ENCODE data around the gene TRAF3. TPM values are rescaled to one million over a fixed set of nuclear protein-coding genes. Genes with fewer than 3 reads are reported as not detected.

TRAF3 gene
- total and polyA plus RNA-seq, 2 donors, result 8.8 to 12.4 TPM

DNA sequence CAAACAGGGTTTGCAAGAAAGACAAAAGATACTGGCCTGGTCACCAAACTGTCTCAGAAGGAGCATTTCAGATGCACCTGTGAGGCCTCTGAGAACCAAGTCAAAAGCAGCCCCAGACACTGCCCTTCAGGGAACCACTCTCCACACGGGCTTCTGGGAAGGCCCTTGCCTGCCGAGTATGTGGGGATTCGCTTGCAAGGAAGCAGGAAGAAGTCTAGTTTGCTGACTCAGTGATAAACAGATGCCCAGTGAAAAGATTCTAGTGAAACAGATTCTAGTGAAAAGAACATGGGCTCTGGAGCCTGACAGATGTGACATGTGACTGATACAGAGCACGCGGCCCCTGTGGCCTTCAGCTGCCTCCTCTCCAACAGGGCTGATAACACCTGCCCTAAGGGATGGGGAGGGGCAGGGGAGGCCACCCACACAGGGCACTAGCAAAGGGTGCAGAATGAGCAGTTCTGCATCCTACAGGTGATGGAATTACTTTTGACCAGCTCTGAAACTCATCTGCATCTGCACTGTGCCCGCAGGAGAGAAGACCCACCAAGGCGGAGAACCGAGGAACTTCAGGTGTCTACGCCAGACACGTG is 164.3 kb downstream of the TRAF3 start:
- H3K36me3 ChIP-seq (ENCODE audit: insufficient read depth), result peaks cover 5% of the 10 kb centered on the region
- DNase-seq (ENCODE audit: extremely low spot score), result no peak
- WGBS, result 83% methylated on average over 10 of the region's 10 CpGs
- no peak overlapping the region for H3K4me3 ChIP-seq (ENCODE audit: low read depth, low read length)
- no peaks in the 10 kb centered on the region for H3K4me1 ChIP-seq (ENCODE audit: insufficient read depth)
- H3K27ac ChIP-seq (ENCODE audit: low read depth), result no peak overlapping the region

DNA sequence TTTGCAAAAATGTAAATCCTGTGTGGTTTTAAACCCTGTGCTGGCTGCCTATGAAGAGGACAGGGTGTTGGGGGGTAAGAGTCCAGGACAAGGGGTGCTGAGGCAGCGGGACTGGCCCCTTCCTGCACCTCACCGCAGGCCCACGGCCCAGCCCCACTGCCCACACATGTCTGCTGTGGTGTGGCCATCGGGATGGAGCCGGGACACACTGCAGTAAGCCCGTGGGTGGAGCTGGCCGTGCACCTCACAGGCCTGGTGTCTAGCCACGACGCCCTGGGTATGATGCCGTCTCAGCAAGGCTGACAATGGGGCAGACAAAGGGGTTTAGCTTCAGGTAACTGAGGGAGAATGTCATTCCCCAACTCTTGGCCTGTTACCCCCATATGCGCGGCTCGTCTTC is 164.8 kb downstream of the TRAF3 start:
- Histone ChIP-seq H3K4me1 (ENCODE audit: insufficient read depth) (no peaks in the 10 kb centered on the region), H3K36me3 (ENCODE audit: insufficient read depth) (peaks cover 5% of the 10 kb centered on the region), H3K27ac (ENCODE audit: low read depth) (no peak overlapping the region), H3K4me3 (ENCODE audit: low read depth, low read length) (no peak overlapping the region)
- DNase-seq (ENCODE audit: extremely low spot score), result no peak
- WGBS, result 89% methylated on average over 13 of the region's 13 CpGs

DNA sequence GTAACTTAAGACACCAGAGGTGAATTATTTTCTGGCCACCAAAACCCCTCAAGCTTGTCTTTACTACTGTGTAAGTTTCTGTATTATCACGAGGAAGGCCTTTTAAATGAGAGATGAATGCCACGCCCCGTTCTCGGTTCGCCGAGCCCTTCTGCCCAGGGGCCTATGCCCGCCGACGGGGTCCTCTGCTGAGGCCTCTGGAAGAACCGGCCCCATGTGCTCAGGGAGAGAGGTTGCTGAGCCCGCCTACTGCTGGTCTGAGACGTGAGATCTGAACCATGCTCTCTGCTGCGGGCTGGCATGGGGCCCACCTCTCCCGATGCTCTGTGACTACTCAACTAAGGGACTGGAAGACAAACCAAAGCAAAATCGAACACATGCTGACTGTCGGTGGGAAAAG is 166.2 kb downstream of the TRAF3 start:
- no peak overlapping the region for H3K4me3 ChIP-seq (ENCODE audit: low read depth, low read length)
- H3K36me3 ChIP-seq (ENCODE audit: insufficient read depth), result peaks cover 9% of the 10 kb centered on the region
- H3K27ac ChIP-seq (ENCODE audit: low read depth), result no peak overlapping the region
- DNase-seq (ENCODE audit: extremely low spot score), result no peak
- H3K4me1 ChIP-seq (ENCODE audit: insufficient read depth), result no peaks in the 10 kb centered on the region
- 90% methylated on average over 16 of the region's 16 CpGs for WGBS

DNA sequence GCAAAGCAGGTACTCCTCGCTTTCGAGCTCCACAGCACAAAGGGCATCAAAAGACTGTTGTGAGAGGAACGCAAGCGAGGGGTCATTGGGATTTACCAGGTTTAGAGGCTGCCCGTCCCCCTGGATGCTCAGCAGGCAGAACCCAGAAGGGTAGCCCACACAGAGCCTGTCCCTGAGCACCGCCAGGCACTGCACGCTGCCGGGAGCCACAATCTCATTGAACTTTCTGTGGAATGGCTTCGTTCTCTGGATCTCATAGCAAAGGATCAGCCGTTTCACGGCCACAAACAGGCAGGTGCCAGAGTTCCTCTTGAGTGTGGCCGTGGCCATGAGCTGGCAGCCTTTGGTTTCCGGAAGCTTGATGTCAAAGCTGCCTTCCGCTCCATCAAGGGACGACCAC is 166.7 kb downstream of the TRAF3 start:
- no peak for DNase-seq (ENCODE audit: extremely low spot score)
- Histone ChIP-seq H3K36me3 (ENCODE audit: insufficient read depth) (peaks cover 9% of the 10 kb centered on the region), H3K4me1 (ENCODE audit: insufficient read depth) (no peaks in the 10 kb centered on the region), H3K4me3 (ENCODE audit: low read depth, low read length) (no peak overlapping the region), H3K27ac (ENCODE audit: low read depth) (no peak overlapping the region)
- 95% methylated on average over 15 of the region's 15 CpGs for WGBS

DNA sequence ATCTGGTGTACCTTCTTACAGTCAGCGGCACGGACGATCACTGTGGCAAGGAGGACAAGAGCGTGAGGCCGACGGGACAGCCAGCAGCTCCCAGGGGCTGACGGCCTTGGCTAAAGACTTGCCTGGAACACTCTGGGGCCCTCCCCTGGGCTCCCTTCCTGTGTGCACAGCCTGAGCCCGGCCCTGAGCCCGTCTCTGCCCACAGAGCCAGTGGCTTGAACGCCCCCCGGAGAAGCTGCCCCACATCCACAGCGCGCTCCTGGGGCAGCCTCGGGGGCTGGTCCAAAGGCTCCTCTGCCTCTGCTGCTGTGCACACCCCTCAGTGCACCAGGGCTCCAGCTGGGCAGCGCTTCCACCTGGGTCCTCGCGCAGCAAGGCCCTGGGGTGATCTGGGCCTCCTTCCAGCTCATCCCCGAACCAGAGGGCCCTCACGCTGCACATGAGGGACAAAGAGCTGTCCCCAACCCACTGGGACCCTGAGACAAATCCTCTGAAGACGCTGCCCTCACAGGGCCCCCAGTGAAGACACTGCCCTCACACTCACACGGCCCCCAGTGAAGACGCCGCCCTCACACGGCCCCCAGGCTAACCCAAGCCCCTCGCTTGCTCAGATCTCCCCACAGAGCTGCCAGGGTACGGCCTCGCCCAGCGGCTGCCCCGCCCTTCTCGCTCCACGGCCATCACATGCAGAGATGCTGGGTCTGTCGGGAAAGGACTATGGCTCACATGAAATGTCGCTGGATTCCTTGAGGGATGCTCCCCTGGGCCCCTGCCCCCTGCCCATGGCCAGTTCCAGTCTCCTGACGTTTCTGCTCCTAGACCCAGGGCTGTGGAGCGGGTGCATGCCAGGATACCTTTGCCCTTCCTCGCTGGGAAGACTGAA is 167.4 kb downstream of the TRAF3 start:
- Histone ChIP-seq H3K4me3 (ENCODE audit: low read depth, low read length) (no peak overlapping the region), H3K4me1 (ENCODE audit: insufficient read depth) (no peaks in the 10 kb centered on the region), H3K36me3 (ENCODE audit: insufficient read depth) (peaks cover 9% of the 10 kb centered on the region), H3K27ac (ENCODE audit: low read depth) (no peak overlapping the region)
- DNase-seq (ENCODE audit: extremely low spot score), result no peak
- 92% methylated on average over 36 of the region's 36 CpGs for whole genome bisulfite sequencing

DNA sequence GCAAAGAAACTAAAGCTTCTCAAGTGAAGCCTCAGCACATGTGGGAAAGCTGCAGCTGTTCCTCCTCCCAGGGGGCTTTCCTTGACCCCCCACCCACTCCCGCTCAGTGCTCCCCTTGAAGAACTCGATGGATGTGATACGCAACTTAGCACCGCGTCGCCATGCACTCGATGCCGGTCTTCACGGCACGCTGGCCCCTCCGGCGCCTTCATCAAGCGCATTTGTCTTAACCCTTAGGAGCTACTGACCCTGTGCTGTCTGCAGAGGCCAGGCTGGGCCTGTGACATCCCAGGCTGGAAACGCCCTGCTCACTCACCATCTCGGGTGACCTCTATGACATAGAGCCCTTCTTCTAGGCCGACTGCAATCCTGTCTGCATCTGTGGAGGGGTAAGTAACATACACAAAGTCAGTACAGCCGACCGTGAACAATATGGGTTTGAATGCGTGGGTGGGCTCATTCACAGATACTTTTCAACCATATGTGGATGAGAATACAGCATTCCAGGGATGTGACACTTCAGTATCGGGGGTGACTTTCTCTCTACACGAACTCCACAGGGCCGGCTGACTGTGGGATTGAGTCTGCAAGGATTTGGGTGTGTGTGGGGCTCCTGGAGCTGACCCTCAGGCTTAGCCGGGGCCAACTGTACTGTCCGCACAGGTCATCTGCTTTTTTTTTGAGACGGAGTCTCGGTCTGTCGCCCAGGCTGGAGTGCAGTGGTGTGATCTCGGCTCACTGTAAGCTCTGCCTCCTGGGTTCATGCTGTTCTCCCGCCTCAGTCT is 168.3 kb downstream of the TRAF3 start:
- no peak overlapping the region for H3K27ac ChIP-seq (ENCODE audit: low read depth)
- WGBS, result 92% methylated on average over 29 of the region's 29 CpGs
- H3K4me1 ChIP-seq (ENCODE audit: insufficient read depth), result no peaks in the 10 kb centered on the region
- peaks cover 9% of the 10 kb centered on the region for H3K36me3 ChIP-seq (ENCODE audit: insufficient read depth)
- H3K4me3 ChIP-seq (ENCODE audit: low read depth, low read length), result no peak overlapping the region
- no peak for DNase-seq (ENCODE audit: extremely low spot score)

GRCh38 chr14:102947321-102948103 is 170.3 kb downstream of the TRAF3 start:
- Histone ChIP-seq H3K4me1 (ENCODE audit: insufficient read depth) (no peaks in the 10 kb centered on the region), H3K4me3 (ENCODE audit: low read depth, low read length) (no peak overlapping the region), H3K27ac (ENCODE audit: low read depth) (no peak overlapping the region), H3K36me3 (ENCODE audit: insufficient read depth) (peaks cover 13% of the 10 kb centered on the region)
- no peak for DNase-seq (ENCODE audit: extremely low spot score)
- 92% methylated on average over 27 of the region's 27 CpGs for WGBS

- H3K27ac ChIP-seq (ENCODE audit: low read depth), result no peak overlapping the region
- H3K36me3 ChIP-seq (ENCODE audit: insufficient read depth), result peaks cover 13% of the 10 kb centered on the region
- no peak overlapping the region for H3K4me3 ChIP-seq (ENCODE audit: low read depth, low read length)
- no peak for DNase-seq (ENCODE audit: extremely low spot score)
- no peaks in the 10 kb centered on the region for H3K4me1 ChIP-seq (ENCODE audit: insufficient read depth)
- 82% methylated on average over 9 of the region's 9 CpGs for WGBS
Observed at GRCh38 chr14:102948698-102949061, 171.4 kb downstream of the TRAF3 start.

- H3K4me3 ChIP-seq (ENCODE audit: low read depth, low read length), result no peak overlapping the region
- no peak overlapping the region for H3K27ac ChIP-seq (ENCODE audit: low read depth)
- no peak for DNase-seq (ENCODE audit: extremely low spot score)
- H3K36me3 ChIP-seq (ENCODE audit: insufficient read depth), result peaks cover 15% of the 10 kb centered on the region
- H3K4me1 ChIP-seq (ENCODE audit: insufficient read depth), result no peaks in the 10 kb centered on the region
- WGBS, result 85% methylated on average over 28 of the region's 28 CpGs
Observed at GRCh38 chr14:102949062-102949800, 172.0 kb downstream of the TRAF3 start.

GRCh38 chr14:102949801-102950451 is 172.7 kb downstream of the TRAF3 start:
- no peak overlapping the region for H3K4me3 ChIP-seq (ENCODE audit: low read depth, low read length)
- peaks cover 17% of the 10 kb centered on the region for H3K36me3 ChIP-seq (ENCODE audit: insufficient read depth)
- no peaks in the 10 kb centered on the region for H3K4me1 ChIP-seq (ENCODE audit: insufficient read depth)
- DNase-seq (ENCODE audit: extremely low spot score), result no peak
- WGBS, result 72% methylated on average over 23 of the region's 23 CpGs
- no peak overlapping the region for H3K27ac ChIP-seq (ENCODE audit: low read depth)

GRCh38 chr14:102951034-102951433 is 173.8 kb downstream of the TRAF3 start:
- DNase-seq (ENCODE audit: extremely low spot score), result no peak
- H3K36me3 ChIP-seq (ENCODE audit: insufficient read depth), result peaks cover 14% of the 10 kb centered on the region
- H3K4me3 ChIP-seq (ENCODE audit: low read depth, low read length), result no peak overlapping the region
- WGBS, result 77% methylated on average over 10 of the region's 10 CpGs
- H3K4me1 ChIP-seq (ENCODE audit: insufficient read depth), result no peaks in the 10 kb centered on the region
- H3K27ac ChIP-seq (ENCODE audit: low read depth), result no peak overlapping the region

GRCh38 chr14:102951799-102952198 is 174.6 kb downstream of the TRAF3 start:
- Histone ChIP-seq H3K36me3 (ENCODE audit: insufficient read depth) (peaks cover 14% of the 10 kb centered on the region), H3K4me3 (ENCODE audit: low read depth, low read length) (no peak overlapping the region), H3K4me1 (ENCODE audit: insufficient read depth) (no peaks in the 10 kb centered on the region), H3K27ac (ENCODE audit: low read depth) (no peak overlapping the region)
- no peak for DNase-seq (ENCODE audit: extremely low spot score)
- WGBS, result 79% methylated on average over 8 of the region's 8 CpGs

All from urinary bladder (tissue), 4 donors.